HepG2 (cell line): Measurements from ENCODE around the gene BBS4. TPM values are rescaled to one million over a fixed set of nuclear protein-coding genes. Genes with fewer than 3 reads are reported as not detected.
"Not testable (repeated sequence)": the region's sequence is repeated elsewhere in the genome, so short reads cannot be mapped to it uniquely, and the experiment has no call there.

Experiments
- BCL6 ChIP-seq: IDR thresholded peaks from 2 replicates; pipeline ENCODE4 v1.6.1; 2016; ENCODE audit warnings: missing genetic modification reagents, missing compliant biosample characterization
- DR1 ChIP-seq: sonication (generic); formaldehyde crosslinking; IDR thresholded peaks from 2 replicates; pipeline ENCODE4 v1.8.0; 2021; ENCODE audit warnings: mild to moderate bottlenecking, missing genetic modification reagents, inconsistent platforms
- ELF3 ChIP-seq: IDR thresholded peaks from 2 replicates; pipeline ENCODE4 v1.6.1; 2016; ENCODE audit warnings: missing genetic modification reagents, missing compliant biosample characterization
- EP300 ChIP-seq, 3 experiments: sonication (generic) in 1 of 3; formaldehyde crosslinking in 1 of 3; IDR thresholded peaks; 2 replicates each; pipeline versions ENCODE4 v1.5.1 to v1.6.1; 2011 to 2020; ENCODE audit warnings: low read depth in 2 of 3, low read length in 2 of 3, borderline replicate concordance in 1 of 3, improper control_type of control experiment in 1 of 3, mild to moderate bottlenecking in 1 of 3, missing genetic modification reagents in 1 of 3, moderate library complexity in 1 of 3
- ERF ChIP-seq: IDR thresholded peaks from 2 replicates; pipeline ENCODE4 v1.6.1; 2018; ENCODE audit warnings: missing biosample characterization, missing genetic modification reagents
- ETV5 ChIP-seq: IDR thresholded peaks from 2 replicates; pipeline ENCODE4 v1.6.1; 2018; ENCODE audit warnings: missing biosample characterization, missing genetic modification reagents, inconsistent platforms, borderline replicate concordance
- HMG20B ChIP-seq: conservative IDR thresholded peaks from 2 replicates; pipeline ENCODE4 v1.6.1; 2016; ENCODE audit warnings: missing genetic modification reagents, missing compliant biosample characterization
- HOXA5 ChIP-seq: sonication (generic); formaldehyde crosslinking; IDR thresholded peaks from 2 replicates; pipeline ENCODE4 v1.4.0; 2020; ENCODE audit warnings: missing genetic modification reagents
- IRF2 ChIP-seq: IDR thresholded peaks from 2 replicates; pipeline ENCODE4 v1.6.1; 2018; ENCODE audit warnings: missing genetic modification reagents, missing compliant biosample characterization
- KAT8 ChIP-seq: IDR thresholded peaks from 2 replicates; pipeline ENCODE4 v1.6.1; 2016; ENCODE audit warnings: missing genetic modification reagents, missing compliant biosample characterization
- KLF16 ChIP-seq, 2 experiments: sonication (generic) in 1 of 2; formaldehyde crosslinking in 1 of 2; IDR thresholded peaks; 2 replicates each; pipeline versions ENCODE4 v1.6.1 to v1.8.0; 2016 to 2023; ENCODE audit warnings: missing genetic modification reagents in 2 of 2, missing compliant biosample characterization in 1 of 2
- MIER3 ChIP-seq: IDR thresholded peaks from 2 replicates; pipeline ENCODE4 v1.6.1; 2016; ENCODE audit warnings: missing compliant biosample characterization, borderline replicate concordance
- RXRA ChIP-seq: sonication (generic); formaldehyde crosslinking; IDR thresholded peaks from 2 replicates; pipeline ENCODE4 v1.5.1; 2020; ENCODE audit warnings: missing genetic modification reagents
- SMAD3 ChIP-seq: sonication (generic); formaldehyde crosslinking; IDR thresholded peaks from 2 replicates; pipeline ENCODE4 v1.4.0; 2020; ENCODE audit warnings: missing genetic modification reagents
- SOX13 ChIP-seq, 3 experiments: fragments of 450-650 bp in 1 of 3; sonication (generic) in 1 of 3; formaldehyde crosslinking in 1 of 3; IDR thresholded peaks in 2 of 3; conservative IDR thresholded peaks in 1 of 3; 2 replicates each; pipeline versions ENCODE4 v1.5.0 to v1.6.1; 2016 to 2020; ENCODE audit warnings: antibody characterized with exemption in 1 of 3, mild to moderate bottlenecking in 1 of 3, missing compliant biosample characterization in 1 of 3, missing genetic modification reagents in 1 of 3, moderate library complexity in 1 of 3
- SP1 ChIP-seq, 2 experiments: fragments of 450-650 bp in 1 of 2; sonication (generic) in 1 of 2; formaldehyde crosslinking in 1 of 2; IDR thresholded peaks; 2 replicates each; pipeline versions ENCODE4 v1.4.0 to v1.6.1; 2016 to 2020; ENCODE audit warnings: missing genetic modification reagents in 1 of 2
- TAF1 ChIP-seq: sonication (generic); formaldehyde crosslinking; IDR thresholded peaks from 2 replicates; pipeline ENCODE4 v1.4.0; 2020; ENCODE audit warnings: missing genetic modification reagents
- TFE3 ChIP-seq: IDR thresholded peaks from 2 replicates; pipeline ENCODE4 v1.6.1; 2016
- YEATS4 ChIP-seq: sonication (generic); formaldehyde crosslinking; IDR thresholded peaks from 2 replicates; pipeline ENCODE4 v1.4.0; 2020; ENCODE audit warnings: missing genetic modification reagents, borderline replicate concordance
- ZNF768 ChIP-seq: sonication (generic); formaldehyde crosslinking; IDR thresholded peaks from 2 replicates; pipeline ENCODE4 v1.4.0; 2020; ENCODE audit warnings: missing genetic modification reagents
- ZSCAN9 ChIP-seq: IDR thresholded peaks from 2 replicates; pipeline ENCODE4 v1.6.1; 2016; ENCODE audit warnings: borderline replicate concordance
- polyA plus RNA-seq, 8 experiments: library from polyadenylated mRNA; depleted of rRNA in 3 of 8; stranded (reverse) in 7 of 8; unstranded in 1 of 8; fragments of >200 nt; fragmentation: Illumina TruSeq in 4 of 8; extraction: Trizol in 4 of 8; gene quantifications; 2 replicates each; pipeline versions ENCODE4 v1.2.1 to v1.2.3, GENCODE V29; 2011 to 2016; ENCODE audit warnings: low read depth in 4 of 8, missing spikeins in 1 of 8, mixed read lengths in 1 of 8; ENCODE audit not compliant: insufficient read depth in 1 of 8
- total RNA-seq, 5 experiments: library from RNA; depleted of rRNA; stranded (reverse); fragments of >200 nt; fragmentation: Illumina TruSeq; extraction: Trizol; gene quantifications; 2 replicates each; pipeline ENCODE4 v1.2.3, GENCODE V29; 2016; ENCODE audit warnings: low read depth in 1 of 5
- TF ChIP-seq, protein P1 (sequence below): sonication (generic); formaldehyde crosslinking; IDR thresholded peaks from 2 replicates; pipeline ENCODE4 v1.4.0; 2020; ENCODE audit warnings: missing genetic modification reagents
- TF ChIP-seq, protein P2 (sequence below): sonication (generic); formaldehyde crosslinking; IDR thresholded peaks from 2 replicates; pipeline ENCODE4 v1.4.0; 2020; ENCODE audit warnings: missing genetic modification reagents

The BBS4 gene
- total and polyA plus RNA-seq, 2 of the 13 experiments (the other 11 are each of a cell fraction or from before 2014, with no cell fraction given) = 16.0 to 21.3 TPM

DNA sequence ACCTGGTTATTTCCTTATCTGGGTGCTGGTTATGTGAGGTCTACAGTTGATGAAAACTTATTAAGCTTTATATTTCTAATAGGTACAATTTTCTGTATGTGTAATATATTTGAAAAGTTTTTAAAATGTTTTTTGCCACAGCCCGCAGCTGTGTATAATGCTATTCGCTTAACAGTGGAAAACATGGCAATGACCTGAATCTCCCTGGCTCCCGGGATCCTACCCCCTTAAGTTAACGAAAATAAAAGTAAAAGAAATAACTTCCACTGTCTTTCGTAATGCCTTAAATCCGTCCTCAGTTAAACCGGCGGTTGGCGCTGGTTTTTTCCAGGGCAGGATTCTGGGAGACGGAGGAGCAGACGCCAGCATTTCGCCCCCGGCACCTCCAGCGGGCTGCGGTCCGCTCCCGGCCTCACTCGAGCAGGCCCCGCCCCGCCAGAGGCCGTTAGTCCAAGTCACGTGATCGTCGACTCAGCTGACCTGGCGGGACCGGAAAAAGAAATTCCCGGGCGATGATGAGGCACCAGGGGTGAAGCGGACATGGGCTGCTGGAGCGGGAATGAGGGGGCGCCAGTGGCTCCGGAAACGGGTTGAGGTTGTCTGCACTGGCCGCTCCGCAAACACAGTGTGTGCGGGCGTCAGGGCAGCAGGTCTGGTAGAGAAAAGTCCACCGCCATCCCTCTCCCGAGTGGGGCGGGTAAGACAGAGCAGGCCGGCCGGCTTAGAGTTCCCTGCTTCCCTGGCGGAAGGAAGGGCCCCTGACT, 49.3 kb upstream of the BBS4 start (continued):
- peak; percentile 82 for TF ChIP-seq TFE3 (CRISPR knock-in tag)
- TF ChIP-seq ERF (CRISPR knock-in tag) = 0 out of 2 replicates have a peak, but pooled peaks have one; percentile 30
- TF ChIP-seq IRF2 (CRISPR knock-in tag) = peak; percentile 62; the same call in 1 of the 2 replicates
- TF ChIP-seq, protein P1, sequence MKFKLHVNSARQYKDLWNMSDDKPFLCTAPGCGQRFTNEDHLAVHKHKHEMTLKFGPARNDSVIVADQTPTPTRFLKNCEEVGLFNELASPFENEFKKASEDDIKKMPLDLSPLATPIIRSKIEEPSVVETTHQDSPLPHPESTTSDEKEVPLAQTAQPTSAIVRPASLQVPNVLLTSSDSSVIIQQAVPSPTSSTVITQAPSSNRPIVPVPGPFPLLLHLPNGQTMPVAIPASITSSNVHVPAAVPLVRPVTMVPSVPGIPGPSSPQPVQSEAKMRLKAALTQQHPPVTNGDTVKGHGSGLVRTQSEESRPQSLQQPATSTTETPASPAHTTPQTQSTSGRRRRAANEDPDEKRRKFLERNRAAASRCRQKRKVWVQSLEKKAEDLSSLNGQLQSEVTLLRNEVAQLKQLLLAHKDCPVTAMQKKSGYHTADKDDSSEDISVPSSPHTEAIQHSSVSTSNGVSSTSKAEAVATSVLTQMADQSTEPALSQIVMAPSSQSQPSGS (CRISPR knock-in tag) = 0 out of 2 replicates have a peak, but pooled peaks have one; percentile 37
- TF ChIP-seq KAT8 (CRISPR knock-in tag) = peak; percentile 98
- 0 out of 2 replicates have a peak, but pooled peaks have one; percentile 23 for TF ChIP-seq HMG20B (CRISPR knock-in tag)
- not testable (repeated sequence) for TF ChIP-seq SP1 (IDR thresholded peaks at IDR 0.05); EP300 (IDR thresholded peaks at IDR 0.05; ENCODE audit: low read depth in 2 of 2, low read length in 2 of 2); SOX13 (IDR thresholded peaks at IDR 0.05)
- TF ChIP-seq SP1 (CRISPR knock-in tag; IDR thresholded peaks at IDR 0.05) = peak; percentile 75
- TF ChIP-seq, protein P2, sequence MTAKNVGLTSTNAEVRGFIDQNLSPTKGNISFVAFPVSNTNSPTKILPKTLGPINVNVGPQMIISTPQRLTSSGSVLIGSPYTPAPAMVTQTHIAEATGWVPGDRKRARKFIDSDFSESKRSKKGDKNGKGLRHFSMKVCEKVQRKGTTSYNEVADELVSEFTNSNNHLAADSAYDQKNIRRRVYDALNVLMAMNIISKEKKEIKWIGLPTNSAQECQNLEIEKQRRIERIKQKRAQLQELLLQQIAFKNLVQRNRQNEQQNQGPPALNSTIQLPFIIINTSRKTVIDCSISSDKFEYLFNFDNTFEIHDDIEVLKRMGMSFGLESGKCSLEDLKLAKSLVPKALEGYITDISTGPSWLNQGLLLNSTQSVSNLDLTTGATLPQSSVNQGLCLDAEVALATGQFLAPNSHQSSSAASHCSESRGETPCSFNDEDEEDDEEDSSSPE (CRISPR knock-in tag) = peak; percentile 84
- peak; percentile 41; the same call in 1 of the 2 replicates for TF ChIP-seq ZNF768 (CRISPR knock-in tag)
- TF ChIP-seq SMAD3 = peak; percentile 35; the same call in 1 of the 2 replicates
- TF ChIP-seq ELF3 = peak; percentile 48; the same call in 1 of the 2 replicates
- peak; percentile 62 for TF ChIP-seq ETV5
- TF ChIP-seq DR1 = peak; percentile 26; the same call in 1 of the 2 replicates
- TF ChIP-seq ZSCAN9 (CRISPR knock-in tag) = 0 out of 2 replicates have a peak, but pooled peaks have one; percentile 46
- peak; percentile 57 for TF ChIP-seq TAF1
- TF ChIP-seq EP300 (CRISPR knock-in tag; IDR thresholded peaks at IDR 0.05; ENCODE audit: borderline replicate concordance) = 0 out of 2 replicates have a peak, but pooled peaks have one; percentile 15
- peak; percentile 57; the same call in 1 of the 2 replicates for TF ChIP-seq MIER3
- peak; percentile 61; the same call in 1 of the 2 replicates for TF ChIP-seq YEATS4 (CRISPR knock-in tag)
- 0 out of 2 replicates have a peak, but pooled peaks have one; percentile 57 for TF ChIP-seq HOXA5 (CRISPR knock-in tag)
- TF ChIP-seq BCL6 (CRISPR knock-in tag) = 0 out of 2 replicates have a peak, but pooled peaks have one; percentile 20
- TF ChIP-seq SOX13 (CRISPR knock-in tag; conservative IDR thresholded peaks at IDR 0.05 in 1 of 2, IDR thresholded peaks at IDR 0.05 in 1 of 2) = peak in 1 of 2 experiments; percentile 36; a peak in 1 of 4 replicates
- 0 out of 4 replicates have a peak, but pooled peaks of 1 of the 2 experiments have one; percentile 46 for TF ChIP-seq KLF16 (CRISPR knock-in tag; IDR thresholded peaks at IDR 0.05)
- 0 out of 2 replicates have a peak, but pooled peaks have one; percentile 50 for TF ChIP-seq RXRA (CRISPR knock-in tag)
